HEK293 (cell line): Measurements from ENCODE around the gene NHP2.
A peak's percentile ranks its signal among the peaks of the same experiment; 100 is the strongest.

Source experiments
- CTCF ChIA-PET: fragments of 350-600 bp; formaldehyde crosslinking; extraction: SDS; loops from one replicate; lab custom pipeline; 2021; ENCODE audit warnings: antibody characterized with exemption; lab: Yijun Ruan, JAX
- POLR2A ChIA-PET: fragments of 300-600 bp; formaldehyde crosslinking; extraction: SDS; loops from one replicate; lab custom pipeline; 2020; ENCODE audit warnings: antibody characterized with exemption, inconsistent platforms; lab: Yijun Ruan, JAX
- H3K27ac ChIP-seq: fragments of 200-500 bp; sonication (Bioruptor generic); 2 replicates; pipeline ENCODE4 v1.5.1; 2014; ENCODE audit warnings: low read depth, low read length, control low read depth, inconsistent platforms; ENCODE audit errors: extremely low read depth
- H3K36me3 ChIP-seq, 2 experiments: fragments of 200-500 bp in 1 of 2; sonication (Bioruptor generic) in 1 of 2; 1 replicate in 1 of 2; 2 replicates in 1 of 2; pipeline ENCODE4 v1.5.1; 2014 to 2017; ENCODE audit warnings: inconsistent platforms in 2 of 2, low read length in 2 of 2; ENCODE audit not compliant: control insufficient read depth in 2 of 2, insufficient read depth in 1 of 2
- H3K4me1 ChIP-seq: fragments of 200-500 bp; sonication (Bioruptor generic); 2 replicates; pipeline ENCODE4 v1.5.1; 2014; ENCODE audit warnings: mild to moderate bottlenecking, low read length, inconsistent platforms; ENCODE audit not compliant: control insufficient read depth, insufficient read depth
- H3K4me3 ChIP-seq: 2 replicates; pipeline ENCODE4 v1.5.1; 2011; ENCODE audit warnings: low read depth, mild to moderate bottlenecking, control low read depth, low read length, moderate library complexity
- H3K9me3 ChIP-seq: fragments of 200-500 bp; sonication (Bioruptor generic); 2 replicates; pipeline ENCODE4 v1.5.1; 2014; ENCODE audit warnings: low read depth, low read length, inconsistent platforms; ENCODE audit not compliant: control insufficient read depth, insufficient read depth
- BCL11B ChIP-seq: fragments of 450-650 bp; formaldehyde crosslinking; IDR thresholded peaks from 2 replicates; pipeline ENCODE4 v1.5.1; 2016; ENCODE audit warnings: low read depth, missing biosample characterization, missing genetic modification characterization
- FEZF1 ChIP-seq: fragments of 450-650 bp; formaldehyde crosslinking; IDR thresholded peaks from 2 replicates; pipeline ENCODE4 v1.5.1; 2016; ENCODE audit warnings: missing biosample characterization, missing genetic modification characterization
- GLIS1 ChIP-seq: fragments of 450-650 bp; formaldehyde crosslinking; IDR thresholded peaks from 2 replicates; pipeline ENCODE4 v1.5.1; 2016; ENCODE audit warnings: missing biosample characterization, missing genetic modification characterization
- KLF10 ChIP-seq: fragments of 450-650 bp; IDR thresholded peaks from 2 replicates; pipeline ENCODE4 v1.5.1; 2018; ENCODE audit warnings: missing biosample characterization, mild to moderate bottlenecking, missing genetic modification characterization
- OVOL3 ChIP-seq: fragments of 450-650 bp; formaldehyde crosslinking; IDR thresholded peaks from 2 replicates; pipeline ENCODE4 v1.5.1; 2016; ENCODE audit warnings: missing biosample characterization, missing genetic modification characterization
- SP3 ChIP-seq: fragments of 450-650 bp; formaldehyde crosslinking; IDR thresholded peaks from 2 replicates; pipeline ENCODE4 v1.5.1; 2016; ENCODE audit warnings: missing biosample characterization, missing genetic modification characterization
- WT1 ChIP-seq: fragments of 450-650 bp; formaldehyde crosslinking; IDR thresholded peaks from 2 replicates; pipeline ENCODE4 v1.5.1; 2016; ENCODE audit warnings: missing biosample characterization, missing genetic modification characterization
- YY1 ChIP-seq: fragments of 450-650 bp; formaldehyde crosslinking; IDR thresholded peaks from 2 replicates; pipeline ENCODE4 v1.5.1; 2018; ENCODE audit warnings: missing biosample characterization, missing genetic modification characterization
- ZIC2 ChIP-seq: fragments of 450-650 bp; formaldehyde crosslinking; IDR thresholded peaks from 2 replicates; pipeline ENCODE4 v1.5.1; 2016; ENCODE audit warnings: missing biosample characterization, missing genetic modification characterization
- ZNF138 ChIP-seq: fragments of 450-650 bp; formaldehyde crosslinking; IDR thresholded peaks from 2 replicates; pipeline ENCODE4 v1.5.1; 2016; ENCODE audit warnings: missing biosample characterization, missing genetic modification characterization, borderline replicate concordance
- ZNF175 ChIP-seq: fragments of 450-650 bp; formaldehyde crosslinking; IDR thresholded peaks from 2 replicates; pipeline ENCODE4 v1.5.1; 2016; ENCODE audit warnings: missing biosample characterization, missing genetic modification characterization
- ZNF274 ChIP-seq, 2 experiments: fragments of 200-500 bp in 1 of 2; fragments of 450-650 bp in 1 of 2; sonication (Bioruptor generic) in 1 of 2; formaldehyde crosslinking in 1 of 2; IDR thresholded peaks; 2 replicates each; pipeline versions ENCODE4 v1.5.1 to v1.6.1; 2014 to 2016; ENCODE audit warnings: borderline replicate concordance in 1 of 2, inconsistent platforms in 1 of 2, low read length in 1 of 2, missing biosample characterization in 1 of 2, missing genetic modification characterization in 1 of 2
- ZNF324 ChIP-seq: fragments of 450-650 bp; formaldehyde crosslinking; IDR thresholded peaks from 2 replicates; pipeline ENCODE4 v1.5.1; 2016; ENCODE audit warnings: missing biosample characterization, missing genetic modification characterization
- ZNF394 ChIP-seq: fragments of 450-650 bp; formaldehyde crosslinking; IDR thresholded peaks from 2 replicates; pipeline ENCODE4 v1.5.1; 2016; ENCODE audit warnings: missing biosample characterization, missing genetic modification characterization, mild to moderate bottlenecking, moderate library complexity, borderline replicate concordance
- ZNF423 ChIP-seq: fragments of 450-650 bp; formaldehyde crosslinking; IDR thresholded peaks from 2 replicates; pipeline ENCODE4 v1.5.1; 2016; ENCODE audit warnings: missing biosample characterization, missing genetic modification characterization
- ZNF501 ChIP-seq: fragments of 450-650 bp; formaldehyde crosslinking; IDR thresholded peaks from 2 replicates; pipeline ENCODE4 v1.5.1; 2016; ENCODE audit warnings: missing biosample characterization, missing genetic modification characterization
- ZNF521 ChIP-seq: fragments of 450-650 bp; formaldehyde crosslinking; IDR thresholded peaks from 2 replicates; pipeline ENCODE4 v1.5.1; 2017; ENCODE audit warnings: missing biosample characterization, mild to moderate bottlenecking, missing genetic modification characterization
- ZNF544 ChIP-seq: fragments of 450-650 bp; formaldehyde crosslinking; IDR thresholded peaks from 2 replicates; pipeline ENCODE4 v1.5.0; 2017; ENCODE audit warnings: missing biosample characterization, missing genetic modification characterization
- ZNF585B ChIP-seq: fragments of 450-650 bp; formaldehyde crosslinking; IDR thresholded peaks from 2 replicates; pipeline ENCODE4 v1.5.1; 2016; ENCODE audit warnings: missing biosample characterization, missing genetic modification characterization
- ZNF626 ChIP-seq: fragments of 450-650 bp; sonication (Bioruptor Pico); formaldehyde crosslinking; IDR thresholded peaks from 2 replicates; pipeline ENCODE4 v1.5.1; 2018; ENCODE audit warnings: missing biosample characterization, missing genetic modification characterization, inconsistent platforms
- ZNF629 ChIP-seq: fragments of 450-650 bp; formaldehyde crosslinking; IDR thresholded peaks from 2 replicates; pipeline ENCODE4 v1.5.1; 2017; ENCODE audit warnings: missing biosample characterization, missing genetic modification characterization
- ZNF707 ChIP-seq: fragments of 450-650 bp; formaldehyde crosslinking; IDR thresholded peaks from 2 replicates; pipeline ENCODE4 v1.5.1; 2016; ENCODE audit warnings: missing biosample characterization, missing genetic modification characterization
- ZNF792 ChIP-seq: fragments of 450-650 bp; formaldehyde crosslinking; IDR thresholded peaks from 2 replicates; pipeline ENCODE4 v1.5.1; 2016; ENCODE audit warnings: missing biosample characterization, missing genetic modification characterization
- ZNF830 ChIP-seq: fragments of 450-650 bp; IDR thresholded peaks from 2 replicates; pipeline ENCODE4 v1.5.0; 2018; ENCODE audit warnings: missing biosample characterization, missing genetic modification characterization, low read depth, mild to moderate bottlenecking, moderate library complexity
- ZSCAN16 ChIP-seq: fragments of 450-650 bp; formaldehyde crosslinking; IDR thresholded peaks from 2 replicates; pipeline ENCODE4 v1.5.1; 2016; ENCODE audit warnings: missing biosample characterization, missing genetic modification characterization
- ZSCAN5A ChIP-seq: fragments of 450-650 bp; formaldehyde crosslinking; IDR thresholded peaks from 2 replicates; pipeline ENCODE4 v1.5.1; 2016; ENCODE audit warnings: missing biosample characterization, missing genetic modification characterization
- TF ChIP-seq, protein P1 (sequence below): fragments of 450-650 bp; formaldehyde crosslinking; IDR thresholded peaks from 2 replicates; pipeline ENCODE4 v1.5.0; 2017; ENCODE audit warnings: missing biosample characterization, missing genetic modification characterization, borderline replicate concordance
- TF ChIP-seq, protein P2 (sequence below): fragments of 450-650 bp; formaldehyde crosslinking; IDR thresholded peaks from 2 replicates; pipeline ENCODE4 v1.5.1; 2017; ENCODE audit warnings: missing biosample characterization, missing genetic modification characterization
- TF ChIP-seq, protein P3 (sequence below): fragments of 450-650 bp; formaldehyde crosslinking; IDR thresholded peaks from 2 replicates; pipeline ENCODE4 v1.5.1; 2016; ENCODE audit warnings: missing biosample characterization, missing genetic modification characterization, low read depth
- TF ChIP-seq, protein P4 (sequence below): fragments of 450-650 bp; IDR thresholded peaks from 2 replicates; pipeline ENCODE4 v1.5.1; 2018; ENCODE audit warnings: missing biosample characterization, mild to moderate bottlenecking, missing genetic modification characterization

The NHP2 gene

GRCh38 chr5:178143901-178144300 is 9.8 kb downstream of the NHP2 start:
- Histone ChIP-seq H3K4me3 (no peak overlapping the region), H3K27ac (no peak overlapping the region), H3K36me3 (peaks cover 54 to 87% of the 10 kb centered on the region in 2 experiments), H3K9me3 (no peaks in the 10 kb centered on the region), H3K4me1 (no peaks in the 10 kb centered on the region)
- CTCF ChIA-PET, result interaction anchor here (0.6 to 13.3 kb wide), 5 partner anchors 22 to 69 kb away, joined by 3 to 204 read pairs (median 3); no protein-coding TSS in a partner anchor
- POLR2A ChIA-PET, result interaction anchor here (1.2 to 2.1 kb wide), 3 partner anchors 10 to 68 kb away, joined by 3 to 8 read pairs (median 3); partner anchors contain the start of gene NHP2
- peak; percentile 35; the same call in 1 of the 2 replicates for TF ChIP-seq FEZF1
- TF ChIP-seq, protein P1, sequence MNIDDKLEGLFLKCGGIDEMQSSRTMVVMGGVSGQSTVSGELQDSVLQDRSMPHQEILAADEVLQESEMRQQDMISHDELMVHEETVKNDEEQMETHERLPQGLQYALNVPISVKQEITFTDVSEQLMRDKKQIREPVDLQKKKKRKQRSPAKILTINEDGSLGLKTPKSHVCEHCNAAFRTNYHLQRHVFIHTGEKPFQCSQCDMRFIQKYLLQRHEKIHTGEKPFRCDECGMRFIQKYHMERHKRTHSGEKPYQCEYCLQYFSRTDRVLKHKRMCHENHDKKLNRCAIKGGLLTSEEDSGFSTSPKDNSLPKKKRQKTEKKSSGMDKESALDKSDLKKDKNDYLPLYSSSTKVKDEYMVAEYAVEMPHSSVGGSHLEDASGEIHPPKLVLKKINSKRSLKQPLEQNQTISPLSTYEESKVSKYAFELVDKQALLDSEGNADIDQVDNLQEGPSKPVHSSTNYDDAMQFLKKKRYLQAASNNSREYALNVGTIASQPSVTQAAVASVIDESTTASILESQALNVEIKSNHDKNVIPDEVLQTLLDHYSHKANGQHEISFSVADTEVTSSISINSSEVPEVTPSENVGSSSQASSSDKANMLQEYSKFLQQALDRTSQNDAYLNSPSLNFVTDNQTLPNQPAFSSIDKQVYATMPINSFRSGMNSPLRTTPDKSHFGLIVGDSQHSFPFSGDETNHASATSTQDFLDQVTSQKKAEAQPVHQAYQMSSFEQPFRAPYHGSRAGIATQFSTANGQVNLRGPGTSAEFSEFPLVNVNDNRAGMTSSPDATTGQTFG (tag by site-specific recombination), result no peak
- TF ChIP-seq ZNF175, result no peak
- TF ChIP-seq ZNF274 (IDR thresholded peaks at IDR 0.05; ENCODE audit: low read length), result no peak
- no peak for TF ChIP-seq ZNF274 (tag by site-specific recombination; IDR thresholded peaks at IDR 0.05; ENCODE audit: borderline replicate concordance)
- TF ChIP-seq ZNF324 (tag by site-specific recombination), result no peak
- TF ChIP-seq, protein P2, sequence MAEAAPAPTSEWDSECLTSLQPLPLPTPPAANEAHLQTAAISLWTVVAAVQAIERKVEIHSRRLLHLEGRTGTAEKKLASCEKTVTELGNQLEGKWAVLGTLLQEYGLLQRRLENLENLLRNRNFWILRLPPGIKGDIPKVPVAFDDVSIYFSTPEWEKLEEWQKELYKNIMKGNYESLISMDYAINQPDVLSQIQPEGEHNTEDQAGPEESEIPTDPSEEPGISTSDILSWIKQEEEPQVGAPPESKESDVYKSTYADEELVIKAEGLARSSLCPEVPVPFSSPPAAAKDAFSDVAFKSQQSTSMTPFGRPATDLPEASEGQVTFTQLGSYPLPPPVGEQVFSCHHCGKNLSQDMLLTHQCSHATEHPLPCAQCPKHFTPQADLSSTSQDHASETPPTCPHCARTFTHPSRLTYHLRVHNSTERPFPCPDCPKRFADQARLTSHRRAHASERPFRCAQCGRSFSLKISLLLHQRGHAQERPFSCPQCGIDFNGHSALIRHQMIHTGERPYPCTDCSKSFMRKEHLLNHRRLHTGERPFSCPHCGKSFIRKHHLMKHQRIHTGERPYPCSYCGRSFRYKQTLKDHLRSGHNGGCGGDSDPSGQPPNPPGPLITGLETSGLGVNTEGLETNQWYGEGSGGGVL (tag by site-specific recombination), result no peak
- TF ChIP-seq YY1 (tag by site-specific recombination), result no peak
- TF ChIP-seq WT1 (tag by site-specific recombination), result no peak
- TF ChIP-seq KLF10, result no peak
- TF ChIP-seq ZNF707, result no peak
- TF ChIP-seq ZNF629 (tag by site-specific recombination), result no peak
- no peak for TF ChIP-seq OVOL3
- TF ChIP-seq ZNF792 (tag by site-specific recombination), result no peak
- no peak for TF ChIP-seq ZNF626 (tag by site-specific recombination)
- TF ChIP-seq ZNF544 (tag by site-specific recombination), result no peak
- peak; percentile 91 for TF ChIP-seq GLIS1
- TF ChIP-seq ZNF501, result no peak
- no peak for TF ChIP-seq ZNF138 (tag by site-specific recombination)
- no peak for TF ChIP-seq ZNF521
- TF ChIP-seq ZSCAN5A (tag by site-specific recombination), result no peak
- peak; percentile 69; the same call in 1 of the 2 replicates for TF ChIP-seq ZNF423 (tag by site-specific recombination)
- no peak for TF ChIP-seq ZNF394 (tag by site-specific recombination)
- TF ChIP-seq BCL11B (tag by site-specific recombination), result no peak
- no peak for TF ChIP-seq ZSCAN16 (tag by site-specific recombination)
- TF ChIP-seq ZNF585B, result no peak
- TF ChIP-seq ZIC2 (tag by site-specific recombination), result peak; percentile 100
- no peak for TF ChIP-seq ZNF830
- TF ChIP-seq, protein P3, sequence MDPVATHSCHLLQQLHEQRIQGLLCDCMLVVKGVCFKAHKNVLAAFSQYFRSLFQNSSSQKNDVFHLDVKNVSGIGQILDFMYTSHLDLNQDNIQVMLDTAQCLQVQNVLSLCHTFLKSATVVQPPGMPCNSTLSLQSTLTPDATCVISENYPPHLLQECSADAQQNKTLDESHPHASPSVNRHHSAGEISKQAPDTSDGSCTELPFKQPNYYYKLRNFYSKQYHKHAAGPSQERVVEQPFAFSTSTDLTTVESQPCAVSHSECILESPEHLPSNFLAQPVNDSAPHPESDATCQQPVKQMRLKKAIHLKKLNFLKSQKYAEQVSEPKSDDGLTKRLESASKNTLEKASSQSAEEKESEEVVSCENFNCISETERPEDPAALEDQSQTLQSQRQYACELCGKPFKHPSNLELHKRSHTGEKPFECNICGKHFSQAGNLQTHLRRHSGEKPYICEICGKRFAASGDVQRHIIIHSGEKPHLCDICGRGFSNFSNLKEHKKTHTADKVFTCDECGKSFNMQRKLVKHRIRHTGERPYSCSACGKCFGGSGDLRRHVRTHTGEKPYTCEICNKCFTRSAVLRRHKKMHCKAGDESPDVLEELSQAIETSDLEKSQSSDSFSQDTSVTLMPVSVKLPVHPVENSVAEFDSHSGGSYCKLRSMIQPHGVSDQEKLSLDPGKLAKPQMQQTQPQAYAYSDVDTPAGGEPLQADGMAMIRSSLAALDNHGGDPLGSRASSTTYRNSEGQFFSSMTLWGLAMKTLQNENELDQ (tag by site-specific recombination), result no peak
- TF ChIP-seq, protein P4, sequence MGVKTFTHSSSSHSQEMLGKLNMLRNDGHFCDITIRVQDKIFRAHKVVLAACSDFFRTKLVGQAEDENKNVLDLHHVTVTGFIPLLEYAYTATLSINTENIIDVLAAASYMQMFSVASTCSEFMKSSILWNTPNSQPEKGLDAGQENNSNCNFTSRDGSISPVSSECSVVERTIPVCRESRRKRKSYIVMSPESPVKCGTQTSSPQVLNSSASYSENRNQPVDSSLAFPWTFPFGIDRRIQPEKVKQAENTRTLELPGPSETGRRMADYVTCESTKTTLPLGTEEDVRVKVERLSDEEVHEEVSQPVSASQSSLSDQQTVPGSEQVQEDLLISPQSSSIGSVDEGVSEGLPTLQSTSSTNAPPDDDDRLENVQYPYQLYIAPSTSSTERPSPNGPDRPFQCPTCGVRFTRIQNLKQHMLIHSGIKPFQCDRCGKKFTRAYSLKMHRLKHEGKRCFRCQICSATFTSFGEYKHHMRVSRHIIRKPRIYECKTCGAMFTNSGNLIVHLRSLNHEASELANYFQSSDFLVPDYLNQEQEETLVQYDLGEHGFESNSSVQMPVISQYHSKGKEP, result 0 out of 2 replicates have a peak, but pooled peaks have one; percentile 35
- TF ChIP-seq SP3 (tag by site-specific recombination), result no peak
